Peyer's patch (tissue), 4 donors: ENCODE results near the gene NXPE1. TPM values are rescaled to one million over a fixed set of nuclear protein-coding genes. Genes with fewer than 3 reads are reported as not detected.
"Not testable (repeated sequence)": the region's sequence is repeated elsewhere in the genome, so short reads cannot be mapped to it uniquely, and the experiment has no call there.

Experiments used
- DNase-seq, 3 donors: peaks; one replicate each; pipeline ENCODE4 v3.0.0-alpha.2; 2017 to 2019
- H3K27ac ChIP-seq, 4 donors: fragments of 200-600 bp; sonication (generic); one replicate each; pipeline ENCODE4 v1.5.1; 2016 to 2019
- H3K27me3 ChIP-seq, 2 donors: fragments of 200-600 bp; sonication (generic); one replicate each; pipeline ENCODE4 v1.5.1; 2019
- H3K36me3 ChIP-seq, 3 donors: fragments of 200-600 bp; sonication (generic); one replicate each; pipeline ENCODE4 v1.5.1; 2016 to 2019
- H3K4me1 ChIP-seq, 4 donors: fragments of 200-600 bp; sonication (generic); one replicate each; pipeline ENCODE4 v1.5.1; 2016 to 2019
- H3K4me3 ChIP-seq, 4 donors: fragments of 200-600 bp; sonication (generic); 1 replicate in 3 of 4; 2 replicates in 1 of 4; pipeline ENCODE4 v1.5.1; 2016 to 2019; ENCODE audit warnings: mild to moderate bottlenecking in 1 of 4
- H3K9me3 ChIP-seq, 4 donors: fragments of 200-600 bp; sonication (generic); one replicate each; pipeline ENCODE4 v1.5.1; 2016 to 2019; ENCODE audit warnings: mild to moderate bottlenecking in 1 of 4
- CTCF ChIP-seq, 6 experiments: fragments of 450-650 bp in 4 of 6; fragments of 200-600 bp in 2 of 6; sonication (generic) in 1 of 6; IDR thresholded peaks; one replicate each; pipeline ENCODE4 v1.5.1; 2017 to 2019; ENCODE audit warnings: antibody characterized with exemption in 6 of 6, mild to moderate bottlenecking in 3 of 6, moderate library complexity in 1 of 6
- POLR2A ChIP-seq, 2 donors: fragments of 450-650 bp; IDR thresholded peaks; one replicate each; pipeline ENCODE4 v1.5.1; 2017; ENCODE audit warnings: antibody characterized with exemption in 2 of 2, mild to moderate bottlenecking in 2 of 2, moderate library complexity in 2 of 2
- total RNA-seq, 4 donors: library from RNA; depleted of rRNA; stranded (reverse); fragments of >200 nt; gene quantifications; one replicate each; pipeline ENCODE4 v1.1.0, GENCODE V29; 2016

NXPE1 gene
- total RNA-seq, 4 donors from 2014 or later: 6.6 to 23.2 (median 18.6) TPM

- H3K27me3 ChIP-seq: no peaks in the 10 kb centered on the region
- peaks cover 0 to 4% (median 2%) of the 10 kb centered on the region in 4 donors for H3K9me3 ChIP-seq
- DNase-seq: no peak
- no peak overlapping the region for H3K4me3 ChIP-seq
- no peak for TF ChIP-seq POLR2A (IDR thresholded peaks at IDR 0.05)
- TF ChIP-seq CTCF (IDR thresholded peaks at IDR 0.05): no peak
- no peaks in the 10 kb centered on the region for H3K36me3 ChIP-seq
- no peak overlapping the region for H3K27ac ChIP-seq
- no peaks in the 10 kb centered on the region for H3K4me1 ChIP-seq
These were observed 45.7 kb upstream of the NXPE1 start for GRCh38 chr11:114605370-114605769.

- Histone ChIP-seq H3K4me3 (no peak overlapping the region), H3K27ac (no peak overlapping the region), H3K27me3 (no peaks in the 10 kb centered on the region), H3K4me1 (no peaks in the 10 kb centered on the region), H3K36me3 (no peaks in the 10 kb centered on the region), H3K9me3 (peaks cover 0 to 4% (median 2%) of the 10 kb centered on the region in 4 donors)
- DNase-seq: no peak
- TF ChIP-seq POLR2A (IDR thresholded peaks at IDR 0.05) (no peak), CTCF (IDR thresholded peaks at IDR 0.05) (no peak)
These were observed 45.2 kb upstream of the NXPE1 start for GRCh38 chr11:114604886-114605285.

GRCh38 chr11:114604179-114604813 lies 44.6 kb upstream of the NXPE1 start:
- H3K4me3 ChIP-seq: no peak overlapping the region
- H3K4me1 ChIP-seq: no peaks in the 10 kb centered on the region
- no peaks in the 10 kb centered on the region for H3K36me3 ChIP-seq
- no peak for DNase-seq
- TF ChIP-seq POLR2A (IDR thresholded peaks at IDR 0.05) (no peak), CTCF (IDR thresholded peaks at IDR 0.05) (no peak)
- peaks cover 0 to 4% (median 2%) of the 10 kb centered on the region in 4 donors for H3K9me3 ChIP-seq
- no peaks in the 10 kb centered on the region for H3K27me3 ChIP-seq
- no peak overlapping the region for H3K27ac ChIP-seq

- not testable (repeated sequence) for DNase-seq, H3K4me1 ChIP-seq, H3K27ac ChIP-seq, H3K4me3 ChIP-seq, H3K9me3 ChIP-seq, H3K36me3 ChIP-seq, H3K27me3 ChIP-seq
These were observed 43.5 kb upstream of the NXPE1 start for GRCh38 chr11:114603151-114603550.

- TF ChIP-seq POLR2A (IDR thresholded peaks at IDR 0.05) (no peak), CTCF (IDR thresholded peaks at IDR 0.05) (no peak)
- H3K4me1 ChIP-seq: no peaks in the 10 kb centered on the region
- H3K27me3 ChIP-seq: no peaks in the 10 kb centered on the region
- H3K36me3 ChIP-seq: no peaks in the 10 kb centered on the region
- H3K4me3 ChIP-seq: no peak overlapping the region
- H3K27ac ChIP-seq: no peak overlapping the region
- DNase-seq: no peak
- no peaks in the 10 kb centered on the region for H3K9me3 ChIP-seq
These were observed 38.8 kb upstream of the NXPE1 start for GRCh38 chr11:114598461-114598860.

GRCh38 chr11:114596175-114596919 lies 36.7 kb upstream of the NXPE1 start:
- DNase-seq: no peak
- Histone ChIP-seq H3K4me3 (no peak overlapping the region), H3K27me3 (no peaks in the 10 kb centered on the region), H3K36me3 (no peaks in the 10 kb centered on the region), H3K27ac (no peak overlapping the region), H3K4me1 (no peaks in the 10 kb centered on the region), H3K9me3 (no peaks in the 10 kb centered on the region)
- TF ChIP-seq POLR2A (IDR thresholded peaks at IDR 0.05) (no peak), CTCF (IDR thresholded peaks at IDR 0.05) (no peak)
